Activated B cell treated with CpG ODN at 0.5 μM for 24 hours (primary cell): ENCODE results near the gene TRIOBP. TPM values are rescaled to one million over a fixed set of nuclear protein-coding genes. Genes with fewer than 3 reads are reported as not detected.

ENCODE experiments used
- ATAC-seq: fragments of 200-7000 bp; cut with Tn5 transposase; one replicate; pipeline ENCODE4 v1.10.0; 2021; ENCODE audit warnings: low read depth, mild to moderate bottlenecking, moderate library complexity
- CTCF ChIA-PET: fragments of 350-600 bp; sonication (Branson Sonifier 250); formaldehyde crosslinking; loops from one replicate; lab custom pipeline; 2021; ENCODE audit warnings: antibody characterized with exemption; lab: Charles Lee
- POLR2A ChIA-PET: fragments of 350-600 bp; sonication (Branson Sonifier 250); formaldehyde crosslinking; loops from one replicate; lab custom pipeline; 2021; ENCODE audit warnings: antibody characterized with exemption; lab: Charles Lee
- DNase-seq: peaks from one replicate; pipeline ENCODE4 v3.0.0; 2022
- H3K27ac Mint-ChIP-seq: one replicate; pipeline ENCODE4 v1.8.0; 2020; ENCODE audit warnings: mixed read lengths
- H3K27me3 Mint-ChIP-seq: one replicate; pipeline ENCODE4 v1.8.0; 2021; ENCODE audit warnings: mixed read lengths
- H3K36me3 Mint-ChIP-seq: one replicate; pipeline ENCODE4 v1.8.0; 2021; ENCODE audit warnings: low read depth, mixed read lengths
- H3K4me1 Mint-ChIP-seq: one replicate; pipeline ENCODE4 v1.8.0; 2021; ENCODE audit warnings: mixed read lengths
- H3K4me3 Mint-ChIP-seq: one replicate; pipeline ENCODE4 v1.8.0; 2020; ENCODE audit warnings: mild to moderate bottlenecking, mixed read lengths
- H3K9me3 Mint-ChIP-seq: one replicate; pipeline ENCODE4 v1.8.0; 2020; ENCODE audit warnings: mixed read lengths
- CTCF ChIP-seq: fragments of 200-600 bp; IDR thresholded peaks from one replicate; pipeline ENCODE4 v1.8.0; 2022; ENCODE audit warnings: antibody characterized with exemption, mild to moderate bottlenecking
- intact Hi-C: fragments of 100-400 bp; cut with micrococcal nuclease; formaldehyde crosslinking; loops from one replicate; pipeline ENCODE4 v1.15.1; 2024
- total RNA-seq: library from RNA; stranded (reverse); gene quantifications from 2 replicates; pipeline ENCODE4 v1.2.3, GENCODE V29; 2022

Gene TRIOBP
- total RNA-seq, 1 donor from 2014 or later: 27.4 TPM

GRCh38 chr22:37823134-37823985 lies 126.5 kb downstream of the TRIOBP start, which contains the start of gene GALR3:
Gene GALR3 (plus strand): TSS chr22:37823382. CDS start chr22:37823407, 25 bp downstream.
- ChIA-PET POLR2A (interaction anchor here (0.6 kb wide), 1 partner anchor 9 kb away, joined by 3 read pairs; no protein-coding TSS in a partner anchor), CTCF (interaction anchor here (0.6 kb wide), 1 partner anchor 499 kb away, joined by 3 read pairs; no protein-coding TSS in a partner anchor)
- Mint-ChIP-seq H3K36me3 (peaks cover 4% of the 10 kb centered on the region), H3K27ac (no peak within 1 kb of the TSS), H3K4me3 (peak within 1 kb of the TSS; percentile 50), H3K9me3 (no peaks in the 10 kb centered on the region), H3K4me1 (peaks cover 15% of the 10 kb centered on the region), H3K27me3 (peaks cover 17% of the 10 kb centered on the region)
- DNase-seq (no peak), ATAC-seq (no peak)
- intact Hi-C loops: no loop called here
- no peak for TF ChIP-seq CTCF

GRCh38 chr22:37824674-37825641 lies 128.1 kb downstream of the TRIOBP start:
- H3K4me3 Mint-ChIP-seq: peak overlapping the region; percentile 60
- POLR2A ChIA-PET: interaction anchor here (1.4 kb wide), 1 partner anchor 19 kb away, joined by 3 read pairs; the partner anchor contains the start of gene ANKRD54
- H3K36me3 Mint-ChIP-seq: peaks cover 10% of the 10 kb centered on the region
- H3K9me3 Mint-ChIP-seq: no peaks in the 10 kb centered on the region
- CTCF ChIA-PET: interaction anchor here (0.8 kb wide), 1 partner anchor 38 kb away, joined by 3 read pairs; no protein-coding TSS in a partner anchor
- intact Hi-C loops: no loop called here
- peaks cover 5% of the 10 kb centered on the region for H3K4me1 Mint-ChIP-seq
- no peak overlapping the region for H3K27ac Mint-ChIP-seq
- H3K27me3 Mint-ChIP-seq: peaks cover 17% of the 10 kb centered on the region
- ATAC-seq (peak; percentile 28), DNase-seq (no peak)
- no peak for TF ChIP-seq CTCF

Other genes with a start within 250 kb of the TRIOBP start
- gene MFNG, start 210.7 kb upstream of the TRIOBP start, total RNA-seq: 86.1 and 90.6 TPM in 2 replicates
- gene CARD10, start 177.6 kb upstream of the TRIOBP start, total RNA-seq: not detected in 2 replicates
- gene CDC42EP1, start 136.6 kb upstream of the TRIOBP start, total RNA-seq: not detected in 2 replicates
- gene LGALS2, start 117.0 kb upstream of the TRIOBP start, total RNA-seq: not detected in 2 replicates
- gene GGA1, start 88.2 kb upstream of the TRIOBP start, total RNA-seq: 102 and 126 TPM in 2 replicates
- 87.9 and 88.4 TPM in 2 replicates for gene SH3BP1, start 57.4 kb upstream of the TRIOBP start, total RNA-seq
- gene PDXP, start 38.3 kb upstream of the TRIOBP start, total RNA-seq: 17.7 and 22.6 TPM in 2 replicates
- gene LGALS1, start 21.4 kb upstream of the TRIOBP start, total RNA-seq: 230 and 254 TPM in 2 replicates
- 39.0 and 39.8 TPM in 2 replicates for gene NOL12, start 10.7 kb upstream of the TRIOBP start, total RNA-seq
- 0.40 and 0.83 TPM in 2 replicates for gene GCAT, start 110.9 kb downstream of the TRIOBP start, total RNA-seq
- gene GALR3, start 126.3 kb downstream of the TRIOBP start, total RNA-seq: not detected in 2 replicates
- gene ANKRD54, start 147.3 kb downstream of the TRIOBP start, total RNA-seq: 12.6 and 16.5 TPM in 2 replicates
- 712 and 718 TPM in 2 replicates for gene EIF3L, start 152.4 kb downstream of the TRIOBP start, total RNA-seq
- 20.8 and 27.6 TPM in 2 replicates for gene MICALL1, start 209.2 kb downstream of the TRIOBP start, total RNA-seq